Endothelial cell (in vitro differentiated cells): ENCODE results near the gene MYO7A. TPM values are rescaled to one million over a fixed set of nuclear protein-coding genes. Genes with fewer than 3 reads are reported as not detected.

Source experiments
- DNase-seq: peaks from one replicate; pipeline ENCODE4 v3.0.0; 2021; ENCODE audit warnings: low spot score
- H3K27ac Mint-ChIP-seq: one replicate; pipeline ENCODE4 v1.8.0; 2021; ENCODE audit warnings: mixed read lengths, inconsistent platforms; ENCODE audit not compliant: unreplicated experiment
- H3K27me3 Mint-ChIP-seq: one replicate; pipeline ENCODE4 v1.8.0; 2021; ENCODE audit warnings: mild to moderate bottlenecking, moderate library complexity, mixed read lengths, inconsistent platforms; ENCODE audit not compliant: unreplicated experiment
- H3K36me3 Mint-ChIP-seq: one replicate; pipeline ENCODE4 v1.8.0; 2021; ENCODE audit warnings: mild to moderate bottlenecking, low read depth, mixed read lengths, inconsistent platforms; ENCODE audit not compliant: unreplicated experiment
- H3K4me1 Mint-ChIP-seq: one replicate; pipeline ENCODE4 v1.8.0; 2021; ENCODE audit warnings: mild to moderate bottlenecking, mixed read lengths, inconsistent platforms; ENCODE audit not compliant: unreplicated experiment
- H3K4me3 Mint-ChIP-seq: one replicate; pipeline ENCODE4 v1.8.0; 2021; ENCODE audit warnings: mild to moderate bottlenecking, mixed read lengths, inconsistent platforms; ENCODE audit not compliant: unreplicated experiment
- H3K9me3 Mint-ChIP-seq: one replicate; pipeline ENCODE4 v1.8.0; 2021; ENCODE audit warnings: mixed read lengths, inconsistent platforms; ENCODE audit not compliant: unreplicated experiment
- total RNA-seq: library from RNA; stranded (reverse); fragmentation: NEBNext Ultra II Directional; extraction: Animal tissue kit (Norgen Biotek cat#: 25700); gene quantifications from one replicate; pipeline ENCODE4 v1.2.1, GENCODE V29; 2021; ENCODE audit not compliant: unreplicated experiment
- TF ChIP-seq, protein P1 (sequence below): fragments of 200-600 bp; sonication (generic); IDR thresholded peaks from one replicate; pipeline ENCODE4 v1.5.0; 2021; ENCODE audit warnings: antibody characterized with exemption; ENCODE audit not compliant: unreplicated experiment

MYO7A gene
- total RNA-seq, 1 donor from 2014 or later: 18.3 TPM

DNA sequence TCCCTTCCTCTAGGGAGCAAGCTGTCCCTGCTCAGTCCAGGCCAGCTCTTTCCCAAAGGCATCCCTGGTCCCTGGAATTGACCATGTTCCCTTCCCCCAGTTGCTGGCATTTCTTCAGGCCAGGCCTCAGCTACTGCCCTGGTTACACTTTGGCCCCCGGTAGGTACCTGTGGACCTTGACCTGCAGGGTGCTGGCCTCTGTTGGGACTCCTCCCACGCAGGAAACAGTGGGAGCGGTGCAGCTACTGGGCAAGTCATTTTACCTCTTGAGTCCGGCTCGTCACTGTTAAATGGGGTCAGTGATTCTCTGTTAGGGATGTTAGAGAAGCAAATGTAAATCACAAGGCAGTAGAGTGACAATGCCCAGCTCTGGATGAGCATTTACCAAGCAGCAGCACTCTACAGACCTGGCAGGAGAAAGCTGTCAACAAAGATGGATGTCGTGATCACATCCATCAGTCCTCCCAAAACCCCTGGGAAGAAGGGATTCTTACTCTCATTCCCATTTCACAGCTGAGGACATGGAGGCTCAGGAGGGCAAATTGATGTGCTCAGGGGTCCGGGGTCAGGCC, 16.9 kb downstream of the MYO7A start:
- H3K4me3 Mint-ChIP-seq: no peak overlapping the region
- H3K36me3 Mint-ChIP-seq: peaks cover 3% of the 10 kb centered on the region
- peaks cover 11% of the 10 kb centered on the region for H3K27me3 Mint-ChIP-seq
- no peaks in the 10 kb centered on the region for H3K9me3 Mint-ChIP-seq
- peaks cover 12% of the 10 kb centered on the region for H3K4me1 Mint-ChIP-seq
- no peak overlapping the region for H3K27ac Mint-ChIP-seq
- TF ChIP-seq, protein P1, sequence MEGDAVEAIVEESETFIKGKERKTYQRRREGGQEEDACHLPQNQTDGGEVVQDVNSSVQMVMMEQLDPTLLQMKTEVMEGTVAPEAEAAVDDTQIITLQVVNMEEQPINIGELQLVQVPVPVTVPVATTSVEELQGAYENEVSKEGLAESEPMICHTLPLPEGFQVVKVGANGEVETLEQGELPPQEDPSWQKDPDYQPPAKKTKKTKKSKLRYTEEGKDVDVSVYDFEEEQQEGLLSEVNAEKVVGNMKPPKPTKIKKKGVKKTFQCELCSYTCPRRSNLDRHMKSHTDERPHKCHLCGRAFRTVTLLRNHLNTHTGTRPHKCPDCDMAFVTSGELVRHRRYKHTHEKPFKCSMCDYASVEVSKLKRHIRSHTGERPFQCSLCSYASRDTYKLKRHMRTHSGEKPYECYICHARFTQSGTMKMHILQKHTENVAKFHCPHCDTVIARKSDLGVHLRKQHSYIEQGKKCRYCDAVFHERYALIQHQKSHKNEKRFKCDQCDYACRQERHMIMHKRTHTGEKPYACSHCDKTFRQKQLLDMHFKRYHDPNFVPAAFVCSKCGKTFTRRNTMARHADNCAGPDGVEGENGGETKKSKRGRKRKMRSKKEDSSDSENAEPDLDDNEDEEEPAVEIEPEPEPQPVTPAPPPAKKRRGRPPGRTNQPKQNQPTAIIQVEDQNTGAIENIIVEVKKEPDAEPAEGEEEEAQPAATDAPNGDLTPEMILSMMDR: no peak
- DNase-seq: no peak

DNA sequence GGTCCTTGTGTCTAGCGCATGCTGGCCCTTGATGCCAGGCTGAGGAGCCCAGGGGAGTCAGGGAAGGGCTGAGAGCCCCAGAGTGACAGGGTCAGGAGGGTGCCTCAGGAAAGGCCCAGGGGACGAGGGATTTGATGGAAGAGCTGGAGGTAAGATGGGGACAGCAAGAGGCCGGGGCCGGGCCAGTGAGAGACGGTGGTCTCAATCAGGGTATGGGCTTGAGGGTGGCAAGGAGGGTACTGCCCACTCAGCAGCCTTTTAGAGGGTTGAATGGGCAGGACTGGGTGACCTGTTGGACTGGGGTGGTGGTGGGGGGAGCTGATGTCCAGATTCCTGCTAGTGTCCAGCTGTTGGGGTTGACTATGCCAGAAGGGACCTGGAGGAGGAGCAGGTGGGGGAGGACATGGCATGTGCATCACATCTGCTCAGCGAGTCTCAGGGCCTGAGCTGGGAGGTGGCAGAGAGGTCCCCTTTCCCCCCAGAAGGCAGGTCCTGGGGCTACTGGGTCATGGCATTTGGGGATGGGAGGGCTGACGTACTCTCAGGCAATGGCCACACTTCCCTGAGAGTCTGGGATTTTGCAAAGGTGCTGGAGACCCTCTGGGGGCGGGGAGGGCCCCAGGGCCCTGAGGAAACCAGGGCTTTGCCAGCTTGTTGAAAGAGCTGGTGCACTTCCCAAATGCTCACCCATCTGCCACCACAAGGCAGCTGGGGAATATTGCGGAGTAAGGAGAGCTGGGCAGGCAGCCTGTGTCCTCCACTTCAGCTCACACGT, 18.4 kb downstream of the MYO7A start:
- Mint-ChIP-seq H3K4me3 (no peak overlapping the region), H3K27me3 (peaks cover 10% of the 10 kb centered on the region), H3K27ac (no peak overlapping the region), H3K9me3 (no peaks in the 10 kb centered on the region), H3K36me3 (peaks cover 3% of the 10 kb centered on the region), H3K4me1 (peaks cover 4% of the 10 kb centered on the region)
- TF ChIP-seq, protein P1: no peak
- DNase-seq: no peak

DNA sequence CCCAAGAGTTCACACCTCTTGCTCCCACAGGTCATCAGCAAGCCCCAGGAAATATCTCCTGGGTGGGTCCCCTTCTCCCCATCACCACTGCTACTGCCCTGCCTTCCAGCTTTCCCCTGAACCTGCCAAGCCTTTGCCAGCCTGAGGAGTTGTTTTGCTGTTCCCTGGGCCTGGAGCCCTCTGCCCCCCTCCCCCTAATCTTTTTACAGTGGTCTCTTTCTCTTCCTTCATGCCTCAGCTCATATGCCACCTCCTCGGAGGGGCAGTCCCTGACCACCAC, 18.9 kb downstream of the MYO7A start:
- DNase-seq: no peak
- Mint-ChIP-seq H3K9me3 (no peaks in the 10 kb centered on the region), H3K27ac (no peak overlapping the region), H3K4me3 (no peak overlapping the region), H3K4me1 (peaks cover 4% of the 10 kb centered on the region), H3K36me3 (peaks cover 3% of the 10 kb centered on the region), H3K27me3 (peaks cover 10% of the 10 kb centered on the region)
- TF ChIP-seq, protein P1: no peak

DNA sequence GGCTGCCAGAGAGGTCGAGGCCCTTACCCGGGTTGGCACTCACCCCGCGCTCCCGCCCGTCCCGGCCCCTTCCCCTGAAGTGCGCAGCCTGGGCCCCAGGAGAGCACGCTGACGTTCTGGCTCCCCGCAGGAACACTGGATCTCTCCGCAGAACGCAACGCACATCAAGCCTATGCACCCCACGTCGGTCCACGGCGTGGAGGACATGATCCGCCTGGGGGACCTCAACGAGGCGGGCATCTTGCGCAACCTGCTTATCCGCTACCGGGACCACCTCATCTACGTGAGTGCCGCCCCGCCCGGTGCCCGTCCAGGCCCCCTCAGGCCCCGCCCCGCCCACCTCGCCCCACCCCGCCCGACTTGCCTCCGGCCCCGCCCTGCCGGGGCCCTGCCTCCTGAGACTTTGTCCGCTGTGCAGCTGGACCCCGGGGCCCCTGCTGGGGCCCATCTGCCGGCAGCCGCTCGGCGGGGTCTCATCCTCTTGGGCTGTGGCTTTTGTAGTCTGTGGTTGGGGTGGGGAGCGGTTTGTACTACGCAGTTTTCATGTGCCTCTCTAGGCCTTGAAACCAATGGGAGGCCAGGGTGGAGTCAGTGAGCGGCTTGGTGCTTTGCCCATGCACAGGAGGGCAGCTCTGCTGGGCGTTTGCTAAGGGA, 19.7 kb downstream of the MYO7A start:
- H3K36me3 Mint-ChIP-seq: peaks cover 3% of the 10 kb centered on the region
- peaks cover 9% of the 10 kb centered on the region for H3K27me3 Mint-ChIP-seq
- TF ChIP-seq, protein P1: no peak
- H3K27ac Mint-ChIP-seq: no peak overlapping the region
- DNase-seq: no peak
- peaks cover 4% of the 10 kb centered on the region for H3K4me1 Mint-ChIP-seq
- H3K4me3 Mint-ChIP-seq: peak overlapping the region; percentile 69
- no peaks in the 10 kb centered on the region for H3K9me3 Mint-ChIP-seq
